PFSK-1 (cell line): ENCODE measurements around the gene THEMIS2.

Source experiments
- POLR2AphosphoS5 ChIP-seq: IDR thresholded peaks from 2 replicates; pipeline ENCODE4 v1.6.1; 2012; ENCODE audit warnings: low read depth, mild to moderate bottlenecking, control low read depth, low read length, moderate library complexity
- SIN3A ChIP-seq: IDR thresholded peaks from 2 replicates; pipeline ENCODE4 v1.6.1; 2012; ENCODE audit warnings: mild to moderate bottlenecking, low read length, moderate library complexity, borderline replicate concordance; ENCODE audit not compliant: insufficient read depth
- TF ChIP-seq, protein P1 (sequence below), 2 experiments: IDR thresholded peaks; 2 replicates each; pipeline versions ENCODE4 v1.6.1 to v1.8.0; 2011 to 2012; ENCODE audit warnings: low read depth in 2 of 2, low read length in 2 of 2, control low read depth in 1 of 2, inconsistent platforms in 1 of 2, mild to moderate bottlenecking in 1 of 2, moderate library complexity in 1 of 2; ENCODE audit not compliant: insufficient read depth in 1 of 2

DNA sequence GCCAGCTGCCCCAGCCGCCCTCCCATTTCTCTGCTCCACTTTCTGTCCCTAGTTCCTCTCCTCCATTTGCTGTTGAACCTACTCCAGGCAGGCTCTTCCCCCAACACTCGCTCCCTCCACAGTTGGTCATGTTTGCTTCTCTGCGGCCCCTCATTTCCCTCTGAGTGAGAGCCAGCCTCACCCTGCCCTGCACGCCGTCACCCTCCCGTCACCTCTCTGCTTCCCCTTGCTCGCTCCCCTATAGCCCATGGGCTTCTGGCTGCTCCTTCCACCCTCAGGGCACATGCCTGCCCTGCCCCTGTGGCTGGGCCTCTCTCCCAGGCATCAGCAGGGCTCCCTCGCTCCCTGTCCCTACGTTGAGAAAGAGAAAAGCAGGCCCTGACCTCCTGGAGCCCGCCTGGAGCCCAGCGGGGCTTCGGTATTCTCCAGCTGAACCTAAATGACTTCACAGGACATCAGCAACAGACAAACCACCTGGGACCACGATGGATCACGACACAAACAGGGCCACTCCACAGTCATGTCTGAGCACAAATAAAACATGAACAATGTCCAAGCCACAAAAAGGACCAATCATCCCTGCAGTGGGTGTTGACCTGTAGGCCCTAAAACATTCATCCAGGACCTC, 13.3 kb upstream of the THEMIS2 start:
- no peak for TF ChIP-seq SIN3A
- TF ChIP-seq, protein P1, sequence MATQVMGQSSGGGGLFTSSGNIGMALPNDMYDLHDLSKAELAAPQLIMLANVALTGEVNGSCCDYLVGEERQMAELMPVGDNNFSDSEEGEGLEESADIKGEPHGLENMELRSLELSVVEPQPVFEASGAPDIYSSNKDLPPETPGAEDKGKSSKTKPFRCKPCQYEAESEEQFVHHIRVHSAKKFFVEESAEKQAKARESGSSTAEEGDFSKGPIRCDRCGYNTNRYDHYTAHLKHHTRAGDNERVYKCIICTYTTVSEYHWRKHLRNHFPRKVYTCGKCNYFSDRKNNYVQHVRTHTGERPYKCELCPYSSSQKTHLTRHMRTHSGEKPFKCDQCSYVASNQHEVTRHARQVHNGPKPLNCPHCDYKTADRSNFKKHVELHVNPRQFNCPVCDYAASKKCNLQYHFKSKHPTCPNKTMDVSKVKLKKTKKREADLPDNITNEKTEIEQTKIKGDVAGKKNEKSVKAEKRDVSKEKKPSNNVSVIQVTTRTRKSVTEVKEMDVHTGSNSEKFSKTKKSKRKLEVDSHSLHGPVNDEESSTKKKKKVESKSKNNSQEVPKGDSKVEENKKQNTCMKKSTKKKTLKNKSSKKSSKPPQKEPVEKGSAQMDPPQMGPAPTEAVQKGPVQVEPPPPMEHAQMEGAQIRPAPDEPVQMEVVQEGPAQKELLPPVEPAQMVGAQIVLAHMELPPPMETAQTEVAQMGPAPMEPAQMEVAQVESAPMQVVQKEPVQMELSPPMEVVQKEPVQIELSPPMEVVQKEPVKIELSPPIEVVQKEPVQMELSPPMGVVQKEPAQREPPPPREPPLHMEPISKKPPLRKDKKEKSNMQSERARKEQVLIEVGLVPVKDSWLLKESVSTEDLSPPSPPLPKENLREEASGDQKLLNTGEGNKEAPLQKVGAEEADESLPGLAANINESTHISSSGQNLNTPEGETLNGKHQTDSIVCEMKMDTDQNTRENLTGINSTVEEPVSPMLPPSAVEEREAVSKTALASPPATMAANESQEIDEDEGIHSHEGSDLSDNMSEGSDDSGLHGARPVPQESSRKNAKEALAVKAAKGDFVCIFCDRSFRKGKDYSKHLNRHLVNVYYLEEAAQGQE (IDR thresholded peaks at IDR 0.05; ENCODE audit: insufficient read depth in 1 of 2, low read depth in 2 of 2, low read length in 2 of 2): no peak
- TF ChIP-seq POLR2AphosphoS5: no peak
